Upper lobe of left lung (tissue), 6 donors: ENCODE results near the gene TMEM123. TPM values are rescaled to one million over a fixed set of nuclear protein-coding genes. Genes with fewer than 3 reads are reported as not detected.

Experiments
- ATAC-seq, 2 donors: fragments of 200-7000 bp; cut with Tn5 transposase; one replicate each; pipeline ENCODE4 v1.9.1; 2022; ENCODE audit warnings: mild to moderate bottlenecking in 2 of 2, moderate library complexity in 2 of 2; ENCODE audit not compliant: low FRiP score in 2 of 2
- DNase-seq, 2 donors: peaks; one replicate each; pipeline ENCODE4 v3.0.0-alpha.2; 2019 to 2020
- H3K27ac ChIP-seq, 4 donors: fragments of 200-600 bp; sonication (generic); one replicate each; pipeline ENCODE4 v1.5.1; 2016 to 2019
- H3K27me3 ChIP-seq, 4 donors: fragments of 200-600 bp; sonication (generic); one replicate each; pipeline ENCODE4 v1.5.1; 2017 to 2019
- H3K36me3 ChIP-seq, 4 donors: fragments of 200-600 bp; sonication (generic); one replicate each; pipeline ENCODE4 v1.5.1; 2016 to 2019
- H3K4me1 ChIP-seq, 4 donors: fragments of 200-600 bp; sonication (generic); one replicate each; pipeline ENCODE4 v1.5.1; 2018 to 2019
- H3K4me3 ChIP-seq, 4 donors: fragments of 200-600 bp; sonication (generic); one replicate each; pipeline ENCODE4 v1.5.1; 2017 to 2019; ENCODE audit warnings: mild to moderate bottlenecking in 2 of 4, moderate library complexity in 1 of 4
- H3K9me3 ChIP-seq, 4 donors: fragments of 200-600 bp; sonication (generic); one replicate each; pipeline ENCODE4 v1.5.1; 2018 to 2019
- EP300 ChIP-seq, 4 donors: sonication (generic); formaldehyde crosslinking; IDR thresholded peaks; one replicate each; pipeline ENCODE4 v1.5.1; 2017; ENCODE audit warnings: antibody characterized with exemption in 4 of 4, control low read depth in 2 of 4
- POLR2A ChIP-seq, 4 donors: fragments of 450-650 bp; IDR thresholded peaks; one replicate each; pipeline ENCODE4 v1.5.1; 2016 to 2017; ENCODE audit warnings: antibody characterized with exemption in 4 of 4, mild to moderate bottlenecking in 2 of 4
- POLR2AphosphoS5 ChIP-seq, 2 donors: sonication (generic); formaldehyde crosslinking; IDR thresholded peaks; one replicate each; pipeline ENCODE4 v1.5.1; 2017; ENCODE audit warnings: antibody characterized with exemption in 2 of 2
- WGBS, 2 donors: methylation state at CpG; one replicate each; pipeline ENCODE4 v1.1.5; 2017 to 2018; 5-methylcytosine and 5-hydroxymethylcytosine counted together
- total RNA-seq, 6 donors: library from RNA; depleted of rRNA in 4 of 6; stranded (reverse); fragments of >200 nt in 4 of 6; gene quantifications; one replicate each; pipeline versions ENCODE4 v1.1.0 to v1.2.1, GENCODE V29; 2016 to 2021
- TF ChIP-seq, protein P1 (sequence below), 6 experiments: fragments of 450-650 bp in 4 of 6; fragments of 200-600 bp in 2 of 6; sonication (generic) in 2 of 6; IDR thresholded peaks; one replicate each; pipeline ENCODE4 v1.5.1; 2016 to 2019; ENCODE audit warnings: antibody characterized with exemption in 6 of 6
- donor health status: DM: no; HTN: no; CAD: no; lungs with moderate emphysema.
- donor health status: DM: no; HTN: yes; CAD: no; lungs with severe emphysema.

The TMEM123 gene
- total RNA-seq, 6 donors from 2014 or later = 55.5 to 200 (median 121) TPM

GRCh38 chr11:102476812-102477211 lies 24.2 kb upstream of the TMEM123 start:
- ATAC-seq (peak in 1 of 2 donors; percentile 45), DNase-seq (peak in 1 of 2 donors; percentile 69)
- Histone ChIP-seq H3K9me3 (no peaks in the 10 kb centered on the region), H3K4me3 (no peak overlapping the region), H3K27ac (peak overlapping the region; percentile 8 to 54 (median 22)), H3K36me3 (no peaks in the 10 kb centered on the region), H3K4me1 (peaks cover 7 to 12% (median 10%) of the 10 kb centered on the region in 4 donors), H3K27me3 (no peaks in the 10 kb centered on the region)
- TF ChIP-seq EP300 (IDR thresholded peaks at IDR 0.05) = no peak
- TF ChIP-seq POLR2AphosphoS5 (IDR thresholded peaks at IDR 0.05) = no peak
- no peak for TF ChIP-seq POLR2A (IDR thresholded peaks at IDR 0.05)
- TF ChIP-seq, protein P1, sequence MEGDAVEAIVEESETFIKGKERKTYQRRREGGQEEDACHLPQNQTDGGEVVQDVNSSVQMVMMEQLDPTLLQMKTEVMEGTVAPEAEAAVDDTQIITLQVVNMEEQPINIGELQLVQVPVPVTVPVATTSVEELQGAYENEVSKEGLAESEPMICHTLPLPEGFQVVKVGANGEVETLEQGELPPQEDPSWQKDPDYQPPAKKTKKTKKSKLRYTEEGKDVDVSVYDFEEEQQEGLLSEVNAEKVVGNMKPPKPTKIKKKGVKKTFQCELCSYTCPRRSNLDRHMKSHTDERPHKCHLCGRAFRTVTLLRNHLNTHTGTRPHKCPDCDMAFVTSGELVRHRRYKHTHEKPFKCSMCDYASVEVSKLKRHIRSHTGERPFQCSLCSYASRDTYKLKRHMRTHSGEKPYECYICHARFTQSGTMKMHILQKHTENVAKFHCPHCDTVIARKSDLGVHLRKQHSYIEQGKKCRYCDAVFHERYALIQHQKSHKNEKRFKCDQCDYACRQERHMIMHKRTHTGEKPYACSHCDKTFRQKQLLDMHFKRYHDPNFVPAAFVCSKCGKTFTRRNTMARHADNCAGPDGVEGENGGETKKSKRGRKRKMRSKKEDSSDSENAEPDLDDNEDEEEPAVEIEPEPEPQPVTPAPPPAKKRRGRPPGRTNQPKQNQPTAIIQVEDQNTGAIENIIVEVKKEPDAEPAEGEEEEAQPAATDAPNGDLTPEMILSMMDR (IDR thresholded peaks at IDR 0.05) = no peak
- 0 to 5% methylated on average over 1 of the region's 1 CpG for whole genome bisulfite sequencing, 2 donors

- 67 to 76% methylated on average over 1 of the region's 1 CpG for WGBS, 2 donors
- ATAC-seq = no peak
Measured at GRCh38 chr11:102476069-102476468, 23.5 kb upstream of the TMEM123 start.

GRCh38 chr11:102473543-102473942 lies 21.0 kb upstream of the TMEM123 start:
- H3K27me3 ChIP-seq = no peaks in the 10 kb centered on the region
- H3K36me3 ChIP-seq = no peaks in the 10 kb centered on the region
- H3K4me3 ChIP-seq = no peak overlapping the region
- TF ChIP-seq POLR2A (IDR thresholded peaks at IDR 0.05) = no peak
- no peak overlapping the region for H3K27ac ChIP-seq
- H3K9me3 ChIP-seq = no peaks in the 10 kb centered on the region
- ATAC-seq = peak in 1 of 2 donors; percentile 51
- H3K4me1 ChIP-seq = peaks cover 7 to 27% (median 12%) of the 10 kb centered on the region in 4 donors
- DNase-seq = no peak
- 77 to 86% methylated on average over 5 of the region's 5 CpGs for WGBS, 2 donors

More at GRCh38 chr11:102476069-102476468, 23.5 kb upstream of the TMEM123 start:
- Histone ChIP-seq H3K27ac (peak overlapping the region in 1 of 4 donors; percentile 17), H3K27me3 (no peaks in the 10 kb centered on the region), H3K4me3 (no peak overlapping the region), H3K9me3 (no peaks in the 10 kb centered on the region), H3K4me1 (peaks cover 7 to 12% (median 10%) of the 10 kb centered on the region in 4 donors), H3K36me3 (no peaks in the 10 kb centered on the region)
- TF ChIP-seq, protein P1 (IDR thresholded peaks at IDR 0.05) = no peak
- TF ChIP-seq POLR2A (IDR thresholded peaks at IDR 0.05) (no peak), POLR2AphosphoS5 (IDR thresholded peaks at IDR 0.05) (no peak), EP300 (IDR thresholded peaks at IDR 0.05) (no peak)
- DNase-seq = no peak

GRCh38 chr11:102472127-102472526 lies 19.6 kb upstream of the TMEM123 start:
- Histone ChIP-seq H3K4me1 (peaks cover 13 to 34% (median 17%) of the 10 kb centered on the region in 4 donors), H3K27me3 (no peaks in the 10 kb centered on the region), H3K36me3 (no peaks in the 10 kb centered on the region), H3K27ac (no peak overlapping the region), H3K9me3 (no peaks in the 10 kb centered on the region), H3K4me3 (no peak overlapping the region)
- 91 to 93% methylated on average over 4 of the region's 4 CpGs for WGBS, 2 donors
- ATAC-seq = no peak
- TF ChIP-seq POLR2A (IDR thresholded peaks at IDR 0.05) (no peak), POLR2AphosphoS5 (IDR thresholded peaks at IDR 0.05) (no peak), EP300 (IDR thresholded peaks at IDR 0.05) (no peak)
- TF ChIP-seq, protein P1 (IDR thresholded peaks at IDR 0.05) = no peak
- no peak for DNase-seq

- H3K4me1 ChIP-seq = peaks cover 12 to 32% (median 18%) of the 10 kb centered on the region in 4 donors
- H3K27me3 ChIP-seq = no peaks in the 10 kb centered on the region
- H3K9me3 ChIP-seq = no peaks in the 10 kb centered on the region
- TF ChIP-seq EP300 (IDR thresholded peaks at IDR 0.05) (no peak), POLR2A (IDR thresholded peaks at IDR 0.05) (no peak), POLR2AphosphoS5 (IDR thresholded peaks at IDR 0.05) (no peak)
- TF ChIP-seq, protein P1 (IDR thresholded peaks at IDR 0.05) = no peak
- ATAC-seq (no peak), DNase-seq (no peak)
- no peaks in the 10 kb centered on the region for H3K36me3 ChIP-seq
- H3K4me3 ChIP-seq = no peak overlapping the region
- H3K27ac ChIP-seq = no peak overlapping the region
Measured at GRCh38 chr11:102471474-102471873, 18.9 kb upstream of the TMEM123 start.
